ENCODE data around the gene EGLN1.

The EGLN1 gene

GRCh38 chr1:231421546-231421970, 529 bp downstream of the EGLN1 start:
- no peak for TF ChIP-seq CTCF (IDR thresholded peaks at IDR 0.05; ENCODE audit: low read depth, low read length, missing control alignments)
- Histone ChIP-seq H3K36me3 (replicated peaks) (no peaks in the 10 kb centered on the region), H3K27me3 (replicated peaks) (no peaks in the 10 kb centered on the region), H3K4me3 (ENCODE audit: low read depth, low read length) (peak overlapping the region; percentile 83), H3K27ac (peak overlapping the region; percentile 86)
- in situ Hi-C loops (cut with HindIII; ENCODE audit: low pct_ligation_motif_present, low sequenced_read_pairs): no loop called here
- DNase-seq: no peak

- H3K27ac ChIP-seq: peak overlapping the region; percentile 86
Measured at GRCh38 chr1:231420959-231421545, 1.0 kb downstream of the EGLN1 start.

GRCh38 chr1:231420299-231420958, 1.7 kb downstream of the EGLN1 start:
- Histone ChIP-seq H3K27me3 (replicated peaks) (no peaks in the 10 kb centered on the region), H3K27ac (peak overlapping the region; percentile 86), H3K4me3 (ENCODE audit: low read depth, low read length) (peak overlapping the region; percentile 83), H3K36me3 (replicated peaks) (no peaks in the 10 kb centered on the region)
- no peak for TF ChIP-seq CTCF (IDR thresholded peaks at IDR 0.05; ENCODE audit: low read depth, low read length, missing control alignments)
- in situ Hi-C loops (cut with HindIII; ENCODE audit: low pct_ligation_motif_present, low sequenced_read_pairs): no loop called here
- no peak for DNase-seq

More at GRCh38 chr1:231420959-231421545, 1.0 kb downstream of the EGLN1 start:
- Histone ChIP-seq H3K27me3 (replicated peaks) (no peaks in the 10 kb centered on the region), H3K36me3 (replicated peaks) (no peaks in the 10 kb centered on the region), H3K4me3 (ENCODE audit: low read depth, low read length) (peak overlapping the region; percentile 83)
- in situ Hi-C loops (cut with HindIII; ENCODE audit: low pct_ligation_motif_present, low sequenced_read_pairs): no loop called here
- peak; percentile 51 for DNase-seq
- TF ChIP-seq CTCF (IDR thresholded peaks at IDR 0.05; ENCODE audit: low read depth, low read length, missing control alignments): no peak

GRCh38 chr1:231419738-231420298, 2.3 kb downstream of the EGLN1 start:
- no peaks in the 10 kb centered on the region for H3K27me3 ChIP-seq (replicated peaks)
- peak overlapping the region; percentile 83 for H3K4me3 ChIP-seq (ENCODE audit: low read depth, low read length)
- in situ Hi-C loops (cut with HindIII; ENCODE audit: low pct_ligation_motif_present, low sequenced_read_pairs): no loop called here
- no peak for DNase-seq
- peak overlapping the region; percentile 86 for H3K27ac ChIP-seq
- TF ChIP-seq CTCF (IDR thresholded peaks at IDR 0.05; ENCODE audit: low read depth, low read length, missing control alignments): no peak
- no peaks in the 10 kb centered on the region for H3K36me3 ChIP-seq (replicated peaks)

- Histone ChIP-seq H3K27ac (no peak overlapping the region), H3K27me3 (replicated peaks) (no peaks in the 10 kb centered on the region), H3K4me3 (ENCODE audit: low read depth, low read length) (peak overlapping the region; percentile 83), H3K36me3 (replicated peaks) (no peaks in the 10 kb centered on the region)
- DNase-seq: no peak
- TF ChIP-seq CTCF (IDR thresholded peaks at IDR 0.05; ENCODE audit: low read depth, low read length, missing control alignments): no peak
- in situ Hi-C loops (cut with HindIII; ENCODE audit: low pct_ligation_motif_present, low sequenced_read_pairs): no loop called here
Measured at GRCh38 chr1:231419147-231419546, 2.9 kb downstream of the EGLN1 start.

Measured in brain microvascular endothelial cell (primary cell).